ENCODE results near the gene ZSWIM1. TPM values are rescaled to one million over a fixed set of nuclear protein-coding genes. Genes with fewer than 3 reads are reported as not detected.

The ZSWIM1 gene
- total and polyA plus RNA-seq, 12 donors = 3.8 to 12.0 (median 9.8) TPM

DNA sequence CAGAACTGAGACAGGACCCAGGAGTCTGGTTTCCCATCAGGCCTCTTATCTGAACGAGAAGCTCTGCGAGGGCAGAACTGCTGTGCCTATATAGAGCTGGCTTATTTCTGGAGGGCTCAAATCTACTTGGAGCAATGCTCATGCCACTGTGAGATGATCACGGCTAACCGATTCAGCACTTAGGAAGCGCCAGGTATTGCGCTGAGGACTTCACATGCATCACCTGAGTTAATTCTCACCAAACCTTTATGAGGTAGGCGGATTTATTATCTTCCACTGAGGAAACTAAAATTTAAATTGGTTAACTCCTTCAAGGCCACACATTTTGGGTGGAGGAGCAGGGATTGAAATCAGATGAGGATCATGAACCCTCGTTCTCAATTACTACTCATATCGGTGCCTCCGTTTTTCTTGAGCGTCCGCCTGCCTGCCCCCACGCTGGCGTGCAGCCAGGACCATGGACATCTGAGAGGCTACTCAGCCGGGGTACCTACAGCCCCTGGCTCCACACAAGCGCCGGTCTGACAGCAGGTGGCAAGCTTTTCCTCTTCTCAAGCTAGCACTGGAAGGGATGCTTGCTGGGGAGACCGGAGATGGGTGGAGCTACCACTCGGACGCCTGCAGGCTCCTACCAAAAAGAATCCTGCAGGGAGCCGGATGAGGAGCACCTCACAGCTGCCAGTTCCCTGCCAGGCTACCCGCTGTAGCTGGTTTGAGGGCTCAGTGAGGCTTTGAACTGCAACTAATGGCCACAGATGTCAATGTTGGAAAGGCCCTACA is 52.4 kb downstream of the ZSWIM1 start:
- TF ChIP-seq, protein P1, sequence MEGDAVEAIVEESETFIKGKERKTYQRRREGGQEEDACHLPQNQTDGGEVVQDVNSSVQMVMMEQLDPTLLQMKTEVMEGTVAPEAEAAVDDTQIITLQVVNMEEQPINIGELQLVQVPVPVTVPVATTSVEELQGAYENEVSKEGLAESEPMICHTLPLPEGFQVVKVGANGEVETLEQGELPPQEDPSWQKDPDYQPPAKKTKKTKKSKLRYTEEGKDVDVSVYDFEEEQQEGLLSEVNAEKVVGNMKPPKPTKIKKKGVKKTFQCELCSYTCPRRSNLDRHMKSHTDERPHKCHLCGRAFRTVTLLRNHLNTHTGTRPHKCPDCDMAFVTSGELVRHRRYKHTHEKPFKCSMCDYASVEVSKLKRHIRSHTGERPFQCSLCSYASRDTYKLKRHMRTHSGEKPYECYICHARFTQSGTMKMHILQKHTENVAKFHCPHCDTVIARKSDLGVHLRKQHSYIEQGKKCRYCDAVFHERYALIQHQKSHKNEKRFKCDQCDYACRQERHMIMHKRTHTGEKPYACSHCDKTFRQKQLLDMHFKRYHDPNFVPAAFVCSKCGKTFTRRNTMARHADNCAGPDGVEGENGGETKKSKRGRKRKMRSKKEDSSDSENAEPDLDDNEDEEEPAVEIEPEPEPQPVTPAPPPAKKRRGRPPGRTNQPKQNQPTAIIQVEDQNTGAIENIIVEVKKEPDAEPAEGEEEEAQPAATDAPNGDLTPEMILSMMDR (IDR thresholded peaks at IDR 0.05) = peak in 8 of 9 donors; percentile 9 to 61 (median 30)
- WGBS, 2 donors = 24% methylated on average over 22 of the region's 22 CpGs
- Histone ChIP-seq H3K36me3 (peaks cover 0 to 23% (median 14%) of the 10 kb centered on the region in 9 donors), H3K27ac (peak overlapping the region; percentile 99 to 100 (median 100)), H3K9me3 (no peaks in the 10 kb centered on the region), H3K27me3 (no peaks in the 10 kb centered on the region), H3K4me1 (peaks cover 0 to 38% (median 23%) of the 10 kb centered on the region in 9 donors), H3K4me3 (peak overlapping the region; percentile 53 to 100 (median 96))
- intact Hi-C loops (cut with DNase I) = loop anchor here in 7 of 10 donors (2.0 to 10.0 kb wide), 6 partner anchors 23 to 109 kb away; partner anchors contain the start of genes CTSA (in 5 of the 7), NEURL2 (in 5 of the 7), TNNC2 (in 1 of the 7) and ZNF335 (in 1 of the 7)
- ATAC-seq (peak; percentile 19 to 65 (median 52)), DNase-seq (peak; percentile 67 to 81)

GRCh38 chr20:45934046-45934585 is 53.1 kb downstream of the ZSWIM1 start:
- Histone ChIP-seq H3K36me3 (peaks cover 0 to 29% (median 20%) of the 10 kb centered on the region in 9 donors), H3K27me3 (no peaks in the 10 kb centered on the region), H3K9me3 (no peaks in the 10 kb centered on the region), H3K27ac (peak overlapping the region; percentile 99 to 100 (median 100)), H3K4me1 (peaks cover 0 to 38% (median 23%) of the 10 kb centered on the region in 9 donors), H3K4me3 (peak overlapping the region; percentile 53 to 100 (median 96))
- DNase-seq (peak; percentile 74 to 81), ATAC-seq (peak; percentile 6 to 66 (median 46))
- intact Hi-C loops (cut with DNase I) = loop anchor here in 6 of 10 donors (2.0 to 10.0 kb wide), 5 partner anchors 23 to 109 kb away; partner anchors contain the start of genes CTSA (in 5 of the 6), NEURL2 (in 5 of the 6), TNNC2 (in 1 of the 6) and ZNF335 (in 1 of the 6)
- WGBS, 2 donors = 0 to 1% methylated on average over 34 of the region's 34 CpGs
- TF ChIP-seq, protein P1 (IDR thresholded peaks at IDR 0.05) = no peak

Other genes with a start within 250 kb of the ZSWIM1 start
- not detected for gene WFDC9, start 249.9 kb upstream of the ZSWIM1 start, total RNA-seq
- not detected for gene WFDC9, start 249.9 kb upstream of the ZSWIM1 start, polyA plus RNA-seq
- gene WFDC11, start 211.0 kb upstream of the ZSWIM1 start, total RNA-seq = not detected
- gene WFDC11, start 211.0 kb upstream of the ZSWIM1 start, polyA plus RNA-seq = not detected
- gene WFDC13, start 179.2 kb upstream of the ZSWIM1 start, total RNA-seq = not detected
- not detected for gene WFDC13, start 179.2 kb upstream of the ZSWIM1 start, polyA plus RNA-seq
- not detected for gene WFDC10B, start 176.2 kb upstream of the ZSWIM1 start, total RNA-seq
- gene WFDC10B, start 176.2 kb upstream of the ZSWIM1 start, polyA plus RNA-seq = not detected
- not detected for gene SPINT4, start 158.9 kb upstream of the ZSWIM1 start, total RNA-seq
- gene SPINT4, start 158.9 kb upstream of the ZSWIM1 start, polyA plus RNA-seq = not detected
- 1 to 10 TPM in 3 of 10 donors, under 1 TPM in 3, not detected in 4; 0.49 to 2.3 (median 0.99) TPM for gene WFDC3, start 89.3 kb upstream of the ZSWIM1 start, total RNA-seq
- under 1 TPM; 0.44 to 0.75 TPM for gene WFDC3, start 89.3 kb upstream of the ZSWIM1 start, polyA plus RNA-seq
- 10 to 100 TPM; 13.8 to 32.2 (median 23.3) TPM for gene DNTTIP1, start 89.3 kb upstream of the ZSWIM1 start, total RNA-seq
- 10 to 100 TPM; 18.4 to 33.5 TPM for gene DNTTIP1, start 89.3 kb upstream of the ZSWIM1 start, polyA plus RNA-seq
- gene UBE2C, start 68.6 kb upstream of the ZSWIM1 start, total RNA-seq = 1 to 10 TPM in 6 of 10 donors, under 1 TPM in 2, not detected in 2; 0.40 to 8.6 (median 1.3) TPM
- gene UBE2C, start 68.6 kb upstream of the ZSWIM1 start, polyA plus RNA-seq = under 1 TPM; 0.37 to 0.54 TPM
- gene TNNC2, start 53.9 kb upstream of the ZSWIM1 start, total RNA-seq = under 1 TPM in 1 of 10 donors, not detected in 9; 0.44 TPM
- gene TNNC2, start 53.9 kb upstream of the ZSWIM1 start, polyA plus RNA-seq = under 1 TPM; 0.59 to 0.88 TPM
- 10 to 100 TPM; 15.4 to 27.0 (median 19.3) TPM for gene SNX21, start 47.4 kb upstream of the ZSWIM1 start, total RNA-seq
- gene SNX21, start 47.4 kb upstream of the ZSWIM1 start, polyA plus RNA-seq = 10 to 100 TPM; 15.8 to 18.0 TPM
- gene ACOT8, start 23.8 kb upstream of the ZSWIM1 start, total RNA-seq = 10 to 100 TPM; 21.3 to 34.1 (median 27.4) TPM
- 10 to 100 TPM; 39.9 to 46.6 TPM for gene ACOT8, start 23.8 kb upstream of the ZSWIM1 start, polyA plus RNA-seq
- 1 to 10 TPM; 1.4 to 2.5 (median 2.0) TPM for gene ZSWIM3, start 23.6 kb upstream of the ZSWIM1 start, total RNA-seq
- gene ZSWIM3, start 23.6 kb upstream of the ZSWIM1 start, polyA plus RNA-seq = 1 to 10 TPM; 1.5 to 1.6 TPM
- 1 to 10 TPM; 1.0 to 3.1 (median 2.0) TPM for gene SPATA25, start 6.4 kb downstream of the ZSWIM1 start, total RNA-seq
- 1 to 10 TPM in 1 of 2 donors, under 1 TPM in 1; 0.65 to 4.3 TPM for gene SPATA25, start 6.4 kb downstream of the ZSWIM1 start, polyA plus RNA-seq
- 10 to 100 TPM in 1 of 10 donors, 1 to 10 TPM in 9; 6.2 to 11.1 (median 8.3) TPM for gene NEURL2, start 10.0 kb downstream of the ZSWIM1 start, total RNA-seq
- 1 to 10 TPM; 3.3 to 7.2 TPM for gene NEURL2, start 10.0 kb downstream of the ZSWIM1 start, polyA plus RNA-seq
- gene CTSA, start 10.1 kb downstream of the ZSWIM1 start, total RNA-seq = 100 to 1,000 TPM in 8 of 10 donors, 10 to 100 TPM in 2; 75.1 to 173 (median 112) TPM
- gene CTSA, start 10.1 kb downstream of the ZSWIM1 start, polyA plus RNA-seq = 10 to 100 TPM; 77.4 to 98.7 TPM
- gene PLTP, start 30.9 kb downstream of the ZSWIM1 start, total RNA-seq = 100 to 1,000 TPM in 2 of 10 donors, 10 to 100 TPM in 8; 10.7 to 230 (median 32.7) TPM
- 10 to 100 TPM; 39.2 to 55.8 TPM for gene PLTP, start 30.9 kb downstream of the ZSWIM1 start, polyA plus RNA-seq
- gene PCIF1, start 53.5 kb downstream of the ZSWIM1 start, total RNA-seq = 10 to 100 TPM; 23.6 to 33.1 (median 27.4) TPM
- 10 to 100 TPM; 20.8 to 28.8 TPM for gene PCIF1, start 53.5 kb downstream of the ZSWIM1 start, polyA plus RNA-seq
- gene ZNF335, start 91.0 kb downstream of the ZSWIM1 start, total RNA-seq = 10 to 100 TPM in 1 of 10 donors, 1 to 10 TPM in 9; 6.1 to 11.6 (median 7.3) TPM
- gene ZNF335, start 91.0 kb downstream of the ZSWIM1 start, polyA plus RNA-seq = 10 to 100 TPM in 1 of 2 donors, 1 to 10 TPM in 1; 4.9 to 13.1 TPM
- 10 to 100 TPM in 1 of 10 donors, 1 to 10 TPM in 1, under 1 TPM in 8; 0.47 to 10.6 (median 0.86) TPM for gene MMP9, start 127.7 kb downstream of the ZSWIM1 start, total RNA-seq
- gene MMP9, start 127.7 kb downstream of the ZSWIM1 start, polyA plus RNA-seq = under 1 TPM; 0.15 to 0.26 TPM
- 1 to 10 TPM in 1 of 10 donors, under 1 TPM in 2, not detected in 7; 0.28 to 1.3 (median 0.87) TPM for gene SLC12A5, start 148.0 kb downstream of the ZSWIM1 start, total RNA-seq
- gene SLC12A5, start 148.0 kb downstream of the ZSWIM1 start, polyA plus RNA-seq = 1 to 10 TPM in 1 of 2 donors, not detected in 1; 1.2 TPM
- gene NCOA5, start 208.7 kb downstream of the ZSWIM1 start, total RNA-seq = 10 to 100 TPM; 10.3 to 22.5 (median 11.6) TPM
- gene NCOA5, start 208.7 kb downstream of the ZSWIM1 start, polyA plus RNA-seq = 1 to 10 TPM; 7.6 to 8.4 TPM
- gene CD40, start 237.1 kb downstream of the ZSWIM1 start, total RNA-seq = 10 to 100 TPM in 1 of 10 donors, 1 to 10 TPM in 9; 2.6 to 25.0 (median 5.9) TPM
- 1 to 10 TPM; 7.9 to 9.3 TPM for gene CD40, start 237.1 kb downstream of the ZSWIM1 start, polyA plus RNA-seq